ENCODE data around the gene BEGAIN.

GRCh38 chr14:100619396-100620254 is 32.4 kb upstream of the BEGAIN start:
- TF ChIP-seq MAFK (IDR thresholded peaks at IDR 0.05; ENCODE audit: low read length) (no peak), CEBPB (tag; IDR thresholded peaks at IDR 0.05) (no peak), ZBTB2 (IDR thresholded peaks at IDR 0.05) (no peak), RCOR1 (IDR thresholded peaks at IDR 0.05; ENCODE audit: borderline replicate concordance in 1 of 2, low read depth in 2 of 2, low read length in 2 of 2) (no peak), FOXA1 (IDR thresholded peaks at IDR 0.05; ENCODE audit: borderline replicate concordance) (no peak), POLR2A (conservative IDR thresholded peaks at IDR 0.05) (no peak)

All from K562 (cell line).